Ovary (tissue), 9 donors: ENCODE measurements around the gene NPHP4. TPM values are rescaled to one million over a fixed set of nuclear protein-coding genes. Genes with fewer than 3 reads are reported as not detected.

Source experiments
- DNase-seq, 5 donors: peaks; one replicate each; pipeline ENCODE4 v3.0.0-alpha.2; 2019 to 2020
- H3K27ac ChIP-seq, 2 donors: fragments of 200-600 bp; one replicate each; pipeline versions ENCODE4 v1.5.1 to v1.8.0; 2019 to 2022
- H3K27me3 ChIP-seq: fragments of 200-600 bp; one replicate; pipeline ENCODE4 v1.8.0; 2022
- H3K36me3 ChIP-seq: fragments of 200-600 bp; sonication (generic); one replicate; pipeline ENCODE4 v1.5.1; 2019
- H3K4me1 ChIP-seq: one replicate; pipeline ENCODE4 v1.8.1; 2013; ENCODE audit warnings: mild to moderate bottlenecking, moderate library complexity; ENCODE audit not compliant: insufficient read depth
- H3K4me3 ChIP-seq: fragments of 200-600 bp; sonication (generic); one replicate; pipeline ENCODE4 v1.5.1; 2017
- H3K9me3 ChIP-seq, 2 donors: fragments of 200-600 bp in 1 of 2; sonication (generic) in 1 of 2; one replicate each; pipeline versions ENCODE4 v1.5.1 to v1.8.1; 2013 to 2019; ENCODE audit warnings: mild to moderate bottlenecking in 1 of 2, moderate library complexity in 1 of 2
- EP300 ChIP-seq: sonication (generic); formaldehyde crosslinking; IDR thresholded peaks from one replicate; pipeline ENCODE4 v1.6.1; 2017; ENCODE audit warnings: antibody characterized with exemption
- POLR2A ChIP-seq: fragments of 450-650 bp; IDR thresholded peaks from one replicate; pipeline ENCODE4 v1.6.1; 2017; ENCODE audit warnings: antibody characterized with exemption, mild to moderate bottlenecking, moderate library complexity
- WGBS, 3 donors: extraction: QIAGEN DNeasy Blood & Tissue Kit in 1 of 3; methylation state at CpG; one replicate each; pipeline versions ENCODE4 v1.1.5 to v1.1.7; 2013 to 2017; 5-methylcytosine and 5-hydroxymethylcytosine counted together
- intact Hi-C, 4 donors: fragments of 100-400 bp; cut with DNase I; formaldehyde crosslinking; loops; one replicate each; pipeline versions ENCODE4 v1.11.0 to v1.15.1; 2022 to 2023
- polyA plus RNA-seq, 2 donors: library from polyadenylated mRNA; stranded (reverse); fragments of 200-250 nt in 1 of 2; fragments of 350-450 nt in 1 of 2; fragmentation: Illumina TruSeq in 1 of 2; extraction: RNeasy Lipid Tissue Mini Kit (QIAGEN cat#74804) in 1 of 2; gene quantifications; one replicate each; pipeline ENCODE4 v1.2.3, GENCODE V29; 2013 to 2014
- total RNA-seq, 7 donors: library from RNA; depleted of rRNA in 2 of 7; stranded (reverse); fragments of >200 nt in 2 of 7; fragmentation: NEBNext Ultra II Directional in 3 of 7; extraction: Animal tissue kit (Norgen Biotek cat#: 25700) in 3 of 7; gene quantifications; one replicate each; pipeline versions ENCODE4 v1.1.0 to v1.2.4, GENCODE V29; 2016 to 2023
- TF ChIP-seq, protein P1 (sequence below), 3 donors: fragments of 450-650 bp in 2 of 3; fragments of 200-600 bp in 1 of 3; IDR thresholded peaks; one replicate each; pipeline versions ENCODE4 v1.5.1 to v1.8.0; 2016 to 2022; ENCODE audit warnings: antibody characterized with exemption in 3 of 3, mild to moderate bottlenecking in 1 of 3
- donor health status: DM: no; HTN: no; CAD: no; lungs with moderate emphysema.
- donor health status: DM: no; HTN: no; CAD: no.
- donor health status: Bipolar disorder and iron deficiency.
- donor health status: DM: yes; HTN: yes; CAD: no.
- donor health status: DM: no; HTN: no; CAD: no.
- donor health status: DM: yes; HTN: yes; CAD: no.

The NPHP4 gene
- total and polyA plus RNA-seq, 9 donors = 1.5 to 20.8 (median 10.7) TPM

DNA sequence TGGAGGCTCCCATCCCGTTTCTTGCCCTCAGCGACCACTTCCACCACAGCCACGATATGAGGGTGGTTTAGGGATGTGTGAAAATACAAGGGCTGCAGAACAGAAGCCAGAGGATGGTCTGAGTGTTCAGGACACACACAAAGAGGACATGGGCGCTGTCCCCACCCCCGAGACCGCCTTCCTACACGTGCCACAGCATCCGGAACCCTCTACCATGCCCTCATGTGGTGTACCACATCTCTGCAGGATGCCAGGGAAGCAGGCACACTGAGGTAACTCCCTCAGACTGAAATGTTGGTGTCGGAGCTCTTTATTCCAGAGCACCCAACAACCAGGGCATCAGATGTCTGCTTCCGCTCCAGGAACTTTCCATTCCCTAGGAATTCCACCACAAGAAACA is 23.1 kb downstream of the NPHP4 start:
- Histone ChIP-seq H3K9me3 (no peaks in the 10 kb centered on the region), H3K27ac (no peak overlapping the region), H3K4me1 (peaks cover 9% of the 10 kb centered on the region), H3K27me3 (no peaks in the 10 kb centered on the region), H3K4me3 (no peak overlapping the region), H3K36me3 (no peaks in the 10 kb centered on the region)
- 92 to 96% (median 94%) methylated on average over 10 of the region's 10 CpGs for WGBS, 3 donors
- DNase-seq = peak in 1 of 5 donors; percentile 10
- TF ChIP-seq, protein P1, sequence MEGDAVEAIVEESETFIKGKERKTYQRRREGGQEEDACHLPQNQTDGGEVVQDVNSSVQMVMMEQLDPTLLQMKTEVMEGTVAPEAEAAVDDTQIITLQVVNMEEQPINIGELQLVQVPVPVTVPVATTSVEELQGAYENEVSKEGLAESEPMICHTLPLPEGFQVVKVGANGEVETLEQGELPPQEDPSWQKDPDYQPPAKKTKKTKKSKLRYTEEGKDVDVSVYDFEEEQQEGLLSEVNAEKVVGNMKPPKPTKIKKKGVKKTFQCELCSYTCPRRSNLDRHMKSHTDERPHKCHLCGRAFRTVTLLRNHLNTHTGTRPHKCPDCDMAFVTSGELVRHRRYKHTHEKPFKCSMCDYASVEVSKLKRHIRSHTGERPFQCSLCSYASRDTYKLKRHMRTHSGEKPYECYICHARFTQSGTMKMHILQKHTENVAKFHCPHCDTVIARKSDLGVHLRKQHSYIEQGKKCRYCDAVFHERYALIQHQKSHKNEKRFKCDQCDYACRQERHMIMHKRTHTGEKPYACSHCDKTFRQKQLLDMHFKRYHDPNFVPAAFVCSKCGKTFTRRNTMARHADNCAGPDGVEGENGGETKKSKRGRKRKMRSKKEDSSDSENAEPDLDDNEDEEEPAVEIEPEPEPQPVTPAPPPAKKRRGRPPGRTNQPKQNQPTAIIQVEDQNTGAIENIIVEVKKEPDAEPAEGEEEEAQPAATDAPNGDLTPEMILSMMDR (IDR thresholded peaks at IDR 0.05) = no peak
- TF ChIP-seq POLR2A (no peak), EP300 (no peak)
- intact Hi-C loops = loop anchor here in 1 of 4 donors (5.0 kb wide), 1 partner anchor 47 kb away; no protein-coding TSS in a partner anchor

DNA sequence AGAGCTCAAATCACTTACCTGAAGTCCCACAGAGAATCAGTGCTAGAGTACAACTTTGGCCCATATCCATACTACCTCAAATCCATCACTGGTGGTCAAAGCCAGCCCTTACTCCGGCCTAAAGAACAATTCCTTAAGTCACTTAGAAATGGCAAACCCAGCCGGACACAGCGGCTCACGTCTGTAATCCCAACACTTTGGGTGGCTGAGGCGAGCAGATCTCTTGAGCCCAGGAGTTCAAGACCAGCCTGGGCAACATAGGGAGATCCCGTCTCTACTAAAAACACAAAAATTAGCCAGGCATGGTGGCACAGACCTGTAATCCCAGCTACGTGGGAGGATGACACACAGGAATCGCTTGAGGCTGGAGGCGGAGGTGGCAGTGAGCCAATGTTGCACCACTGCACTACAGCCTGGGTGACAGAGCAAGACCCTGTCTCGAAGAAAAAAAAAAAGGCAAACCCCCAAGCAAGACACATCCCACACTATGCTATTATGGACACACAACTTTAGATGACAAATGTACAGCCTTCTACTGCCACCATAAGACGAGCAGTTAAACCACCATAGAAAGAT is 24.0 kb downstream of the NPHP4 start:
- intact Hi-C loops = loop anchor here in 1 of 4 donors (5.0 kb wide), 1 partner anchor 46 kb away; no protein-coding TSS in a partner anchor
- no peak overlapping the region for H3K4me3 ChIP-seq
- H3K27ac ChIP-seq = peak overlapping the region in 1 of 2 donors; percentile 79
- WGBS, 3 donors = 89 to 91% (median 90%) methylated on average over 11 of the region's 11 CpGs
- peak in 2 of 5 donors; percentile 23 to 34 for DNase-seq
- H3K36me3 ChIP-seq = no peaks in the 10 kb centered on the region
- H3K9me3 ChIP-seq = no peaks in the 10 kb centered on the region
- no peaks in the 10 kb centered on the region for H3K27me3 ChIP-seq
- TF ChIP-seq, protein P1 (IDR thresholded peaks at IDR 0.05) = no peak
- TF ChIP-seq POLR2A (no peak), EP300 (no peak)
- peaks cover 9% of the 10 kb centered on the region for H3K4me1 ChIP-seq

DNA sequence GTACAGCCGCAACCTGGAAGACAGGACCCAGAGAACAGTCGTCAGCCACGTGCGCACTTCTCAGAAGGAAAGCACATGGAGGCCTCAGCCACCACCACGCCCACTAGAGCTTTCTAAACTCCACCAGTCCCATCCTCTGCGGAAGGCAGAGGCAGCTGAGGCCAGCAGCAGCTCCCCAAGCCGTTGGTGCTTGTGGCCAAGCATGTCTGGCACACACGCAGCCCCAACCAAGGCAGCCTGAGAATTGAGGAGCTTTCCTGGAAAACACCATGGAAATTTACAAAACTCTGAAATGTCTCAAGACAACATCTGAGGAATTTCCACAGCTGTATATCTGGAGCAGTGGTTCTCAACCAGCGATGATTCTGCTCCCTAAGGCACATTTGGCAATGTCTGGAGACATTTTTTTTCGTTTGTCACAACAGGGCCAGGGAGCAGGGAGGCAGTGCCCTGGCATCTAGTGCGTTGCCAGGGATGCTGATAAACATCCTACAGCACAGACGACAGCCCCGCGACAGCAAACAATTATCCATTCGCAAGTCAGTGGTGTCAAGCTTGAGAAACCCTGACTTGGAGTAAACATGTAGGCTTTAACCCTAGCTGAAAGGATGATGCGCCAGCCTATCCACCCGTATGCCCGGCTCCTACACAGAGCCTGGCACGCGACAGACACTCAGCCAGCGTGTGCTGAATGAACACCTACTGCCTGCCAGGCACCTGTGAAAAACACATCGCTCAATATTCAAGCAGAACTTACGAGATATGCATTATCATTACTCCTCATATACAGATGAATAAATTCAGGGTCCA is 24.7 kb downstream of the NPHP4 start:
- Histone ChIP-seq H3K9me3 (no peaks in the 10 kb centered on the region), H3K27me3 (no peaks in the 10 kb centered on the region), H3K27ac (peak overlapping the region in 1 of 2 donors; percentile 79), H3K36me3 (no peaks in the 10 kb centered on the region), H3K4me1 (peaks cover 9% of the 10 kb centered on the region), H3K4me3 (no peak overlapping the region)
- peak; percentile 71 to 87 (median 76) for DNase-seq
- intact Hi-C loops = loop anchor here in 1 of 4 donors (5.0 kb wide), 1 partner anchor 45 kb away; no protein-coding TSS in a partner anchor
- WGBS, 3 donors = 34 to 53% (median 40%) methylated on average over 23 of the region's 23 CpGs
- TF ChIP-seq, protein P1 (IDR thresholded peaks at IDR 0.05) = no peak
- TF ChIP-seq EP300 (no peak), POLR2A (no peak)

DNA sequence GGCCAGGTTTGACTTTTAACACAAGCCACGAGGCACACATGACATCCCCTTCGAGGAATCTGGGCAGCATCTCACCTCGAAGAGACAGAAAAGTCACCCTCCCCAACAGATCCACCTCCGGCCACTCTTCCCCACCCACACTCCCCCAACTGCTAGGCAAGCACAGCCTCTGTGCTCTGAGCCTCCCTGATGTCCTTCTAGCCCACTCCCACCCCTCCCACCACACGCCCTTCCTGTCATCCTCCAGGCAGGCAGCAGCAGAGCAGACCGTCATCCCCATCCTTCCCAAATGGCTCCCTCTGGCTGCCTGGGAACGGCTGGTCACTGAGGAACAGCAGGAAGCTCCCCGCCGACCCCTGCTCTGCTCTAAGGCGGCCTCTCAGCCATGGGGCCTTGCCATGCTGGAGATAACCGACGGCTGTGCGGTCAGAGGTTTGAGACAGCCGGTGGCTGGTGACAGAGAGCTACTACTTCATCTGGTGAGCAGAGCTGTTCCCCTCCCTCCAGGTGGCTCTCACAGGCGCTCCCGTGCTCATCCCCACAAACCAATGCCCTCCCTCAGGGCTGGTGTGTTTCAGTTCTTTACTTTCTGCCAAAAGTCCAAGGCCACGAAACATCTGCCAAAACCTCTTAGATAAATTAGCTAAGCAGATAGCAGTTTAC is 25.6 kb downstream of the NPHP4 start:
- DNase-seq = peak; percentile 67 to 77 (median 70)
- no peaks in the 10 kb centered on the region for H3K9me3 ChIP-seq
- H3K4me1 ChIP-seq = peaks cover 9% of the 10 kb centered on the region
- intact Hi-C loops = loop anchor here in 1 of 4 donors (5.0 kb wide), 1 partner anchor 44 kb away; no protein-coding TSS in a partner anchor
- no peak overlapping the region for H3K4me3 ChIP-seq
- peak overlapping the region; percentile 67 to 79 for H3K27ac ChIP-seq
- TF ChIP-seq POLR2A = no peak
- TF ChIP-seq, protein P1 (IDR thresholded peaks at IDR 0.05) = peak in 1 of 3 donors; percentile 30
- no peak for TF ChIP-seq EP300
- WGBS, 3 donors = 19 to 39% (median 30%) methylated on average over 16 to 17 of the region's 17 CpGs
- no peaks in the 10 kb centered on the region for H3K36me3 ChIP-seq
- H3K27me3 ChIP-seq = no peaks in the 10 kb centered on the region
